HG03095 (cell line): ENCODE data around the gene NR1D1.

ENCODE experiments used
- ATAC-seq: cut with Tn5 transposase; IDR thresholded peaks from one replicate; pipeline ENCODE4 v1.9.1; 2021; ENCODE audit warnings: moderate library complexity; ENCODE audit not compliant: unreplicated experiment

The NR1D1 gene

DNA sequence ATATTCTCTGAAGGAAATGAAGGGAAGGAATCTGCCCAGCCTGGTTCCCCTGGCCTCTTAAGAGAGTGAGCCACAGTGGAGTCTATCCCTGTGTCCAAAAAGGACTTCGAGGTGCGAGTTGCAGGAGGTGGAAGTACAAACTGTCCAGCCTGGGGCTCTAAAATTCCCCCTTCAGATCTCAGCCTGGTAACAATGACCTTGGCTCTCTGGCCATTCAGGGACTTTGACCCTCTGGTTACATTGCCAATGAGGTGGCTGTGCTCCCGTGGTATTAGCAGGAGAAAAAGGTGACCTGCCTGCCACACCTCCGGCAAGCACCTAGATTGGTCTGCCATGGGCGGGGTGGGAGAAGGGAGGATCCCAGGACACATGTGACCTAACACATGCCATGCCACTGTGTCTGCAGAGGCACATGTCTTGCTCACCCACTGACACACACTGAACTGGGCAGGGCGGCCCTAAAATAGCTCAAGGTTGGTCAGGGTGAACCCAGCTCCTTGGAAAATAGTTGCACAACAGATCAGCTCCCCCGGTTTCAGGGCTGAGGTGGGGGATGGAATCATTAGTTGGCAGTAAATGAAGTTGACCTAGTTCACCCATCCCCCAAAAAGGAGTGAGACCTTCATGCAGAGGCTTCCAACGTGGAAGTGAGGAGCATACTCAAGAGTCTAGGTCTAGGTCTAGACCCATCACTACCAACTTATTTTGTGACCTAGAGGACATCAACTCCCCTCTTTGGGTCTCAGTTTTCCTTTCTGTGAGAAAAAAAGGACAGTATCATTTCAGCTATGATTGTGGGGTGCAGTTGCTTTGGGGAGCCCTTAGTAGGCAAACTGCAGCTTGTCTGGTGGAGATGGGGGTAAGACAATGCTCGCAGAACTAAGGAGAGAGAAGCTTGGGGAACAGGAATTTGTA, 2.2 kb downstream of the NR1D1 start:
- ATAC-seq = no peak

DNA sequence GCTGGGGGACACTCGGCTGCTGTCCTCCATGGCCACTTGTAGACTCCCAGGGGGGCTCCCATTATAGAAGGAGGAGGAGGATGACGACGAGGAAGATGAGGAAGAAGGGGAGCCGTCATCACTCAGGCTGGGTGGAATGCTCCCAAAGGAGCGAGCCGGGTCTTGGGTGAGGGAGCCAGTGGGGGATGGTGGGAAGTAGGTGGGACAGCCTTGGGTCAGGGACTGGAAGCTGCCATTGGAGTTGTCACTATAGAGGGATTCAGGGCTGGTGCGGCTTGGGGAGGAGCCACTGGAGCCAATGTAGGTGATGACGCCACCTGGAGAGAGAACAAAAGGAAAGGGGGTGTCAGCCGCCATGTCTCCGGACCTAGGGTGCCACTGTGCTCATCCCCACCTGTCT, 3.3 kb downstream of the NR1D1 start:
- no peak for ATAC-seq

DNA sequence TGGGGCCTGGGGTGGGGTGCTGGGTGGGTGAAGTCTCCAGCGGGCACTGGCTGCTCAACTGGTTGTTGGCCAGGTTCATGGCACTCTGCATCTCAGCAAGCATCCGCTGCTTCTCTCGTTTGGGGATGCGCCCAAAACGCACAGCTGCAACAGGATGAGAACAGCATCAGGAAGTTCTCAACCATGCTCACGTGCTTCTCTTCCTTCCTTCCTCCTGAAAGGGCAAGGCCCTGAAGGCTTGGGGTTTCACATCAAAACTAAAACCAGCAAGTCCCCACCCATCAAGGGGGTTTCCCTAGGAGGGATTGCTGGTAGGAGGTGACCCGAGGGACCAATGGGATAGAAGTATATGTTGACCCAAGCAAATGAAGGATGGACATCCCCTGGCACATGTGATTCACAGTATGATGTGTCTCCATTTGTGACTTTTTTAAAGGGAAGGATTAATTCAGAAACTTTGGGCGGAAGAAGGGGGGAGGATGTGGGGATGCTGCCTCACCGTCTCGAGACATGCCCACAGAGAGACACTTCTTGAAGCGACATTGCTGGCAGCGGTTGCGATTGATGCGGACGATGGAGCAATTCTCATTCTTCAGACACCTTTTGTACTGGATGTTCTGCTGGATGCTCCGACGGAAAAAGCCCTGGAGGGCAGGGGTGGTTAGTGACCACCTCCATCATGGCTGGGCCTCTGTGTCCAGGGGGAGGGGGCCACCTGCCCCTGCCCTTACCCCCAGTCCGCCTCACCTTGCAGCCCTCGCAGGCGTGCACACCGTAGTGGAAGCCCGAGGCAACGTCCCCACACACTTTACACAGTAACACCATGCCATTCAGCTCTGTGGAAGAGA, 4.2 kb downstream of the NR1D1 start:
- peak; percentile 39 for ATAC-seq

DNA sequence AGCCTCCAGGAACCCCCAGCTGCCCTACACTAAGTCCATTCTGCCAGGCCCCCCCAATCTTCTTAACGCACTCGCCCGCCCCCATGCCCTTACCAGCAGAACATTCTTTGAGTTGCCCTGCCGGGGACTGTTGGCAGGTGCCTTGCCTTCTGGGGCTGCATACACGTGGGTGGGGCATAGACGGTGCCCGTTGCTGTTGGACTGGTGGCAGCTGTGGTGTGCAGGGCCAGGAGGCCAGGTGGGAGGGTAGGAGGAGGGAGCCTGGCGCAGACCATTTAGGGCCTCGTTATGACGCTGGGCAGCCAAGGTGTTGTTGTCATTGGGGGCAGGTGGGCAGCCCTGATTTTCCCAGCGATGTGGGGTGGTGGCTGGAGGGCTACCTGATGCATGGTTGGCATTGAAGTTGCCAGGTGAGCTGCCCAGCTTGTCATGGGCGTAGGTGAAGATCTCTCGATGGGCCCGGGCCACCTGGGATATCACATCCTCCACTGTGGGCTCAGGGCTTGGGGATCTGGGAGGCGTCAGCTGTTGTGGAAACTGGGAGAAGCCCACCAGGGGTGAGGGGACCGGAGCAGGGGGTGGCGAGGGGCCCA, 4.9 kb downstream of the NR1D1 start:
- no peak for ATAC-seq

DNA sequence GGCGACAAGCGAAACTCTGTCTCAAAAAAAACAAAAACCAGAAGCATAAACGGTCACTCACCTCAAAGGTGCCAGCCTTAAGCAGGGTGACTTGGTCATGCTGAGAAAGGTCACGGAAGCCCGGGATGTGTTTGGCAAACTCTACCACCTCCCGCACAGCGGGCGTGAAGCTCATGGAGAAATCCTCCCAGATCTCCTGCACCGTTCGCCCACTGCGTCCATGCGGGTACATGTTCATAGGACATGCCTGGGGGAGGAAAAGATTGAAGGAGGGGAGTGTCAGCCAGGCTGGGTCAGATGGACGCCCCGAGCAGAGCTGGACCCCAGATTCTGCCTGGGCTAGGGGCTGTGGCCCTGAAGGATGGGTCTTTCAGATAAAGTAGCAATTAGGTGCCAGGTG, 5.5 kb downstream of the NR1D1 start:
- no peak for ATAC-seq

DNA sequence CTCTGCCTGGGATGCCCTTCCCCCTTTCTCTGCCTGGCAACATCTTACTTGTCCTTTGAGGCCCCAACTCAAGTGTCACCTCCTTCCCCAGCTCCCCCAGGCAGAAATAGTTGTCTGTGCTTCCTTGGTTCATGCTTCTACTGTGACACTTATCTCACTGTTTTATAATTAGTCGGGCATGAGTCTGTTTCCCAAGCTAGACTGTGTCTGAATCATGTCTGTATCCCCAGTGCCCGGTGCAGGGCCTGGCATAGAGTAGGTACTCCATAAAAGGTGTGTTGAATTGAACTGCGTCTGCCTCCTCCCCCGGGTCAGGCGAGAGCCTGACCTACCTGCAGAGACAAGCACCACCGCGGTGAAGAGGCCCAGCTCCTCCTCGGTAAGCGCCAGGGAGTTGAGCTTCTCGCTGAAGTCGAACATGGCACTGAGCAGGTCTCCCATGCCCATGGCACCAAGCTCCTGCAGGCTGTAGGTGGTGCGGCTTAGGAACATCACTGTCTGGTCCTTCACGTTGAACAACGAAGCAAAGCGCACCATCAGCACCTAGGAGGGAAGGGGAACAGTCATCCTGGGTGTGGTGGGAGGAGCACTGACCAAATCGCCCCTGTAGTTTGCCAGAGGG, 6.7 kb downstream of the NR1D1 start:
- no peak for ATAC-seq

DNA sequence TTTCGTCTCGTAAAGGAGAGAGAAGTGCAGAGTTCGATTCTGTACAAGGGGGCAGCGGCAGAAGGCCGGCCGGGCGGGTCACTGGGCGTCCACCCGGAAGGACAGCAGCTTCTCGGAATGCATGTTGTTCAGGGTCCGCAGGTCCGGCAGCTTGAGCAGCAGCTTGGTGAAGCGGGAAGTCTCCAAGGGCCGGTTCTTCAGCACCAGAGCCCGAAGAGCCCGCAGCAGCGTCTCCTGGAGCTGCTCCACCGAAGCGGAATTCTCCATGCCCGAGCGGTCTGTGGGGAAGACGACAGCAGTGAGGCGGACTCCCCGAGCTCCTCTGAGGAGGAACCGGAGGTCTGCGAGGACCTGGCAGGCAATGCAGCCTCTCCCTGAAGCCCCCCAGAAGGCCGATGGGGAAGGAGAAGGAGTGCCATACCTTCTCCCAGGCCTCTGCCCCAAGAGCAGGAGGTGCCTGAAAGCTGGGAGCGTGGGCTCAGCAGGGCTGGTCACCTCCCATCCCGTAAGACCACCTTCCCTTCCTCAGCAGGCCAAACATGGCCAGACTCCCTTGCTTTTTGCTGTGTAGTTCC, 7.3 kb downstream of the NR1D1 start:
- no peak for ATAC-seq

DNA sequence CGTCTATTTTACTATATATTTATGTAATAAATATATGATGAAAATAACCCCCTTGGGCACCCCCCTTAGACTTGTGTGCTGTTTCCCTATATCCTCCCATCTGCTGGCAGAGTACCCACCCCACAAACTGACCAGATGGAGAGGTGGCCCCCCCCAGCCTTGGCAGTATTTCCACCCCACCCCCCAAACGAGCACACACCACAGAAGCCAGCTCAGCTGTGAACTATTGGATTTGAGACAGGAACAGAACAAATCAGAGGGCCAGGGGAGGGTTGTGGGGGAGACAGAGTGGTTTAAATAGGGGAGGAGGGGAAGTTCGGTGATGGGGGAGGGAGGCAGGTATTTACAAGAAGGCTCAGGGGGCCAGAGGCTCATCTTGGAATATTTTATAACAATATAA, 7.8 kb downstream of the NR1D1 start:
- no peak for ATAC-seq

DNA sequence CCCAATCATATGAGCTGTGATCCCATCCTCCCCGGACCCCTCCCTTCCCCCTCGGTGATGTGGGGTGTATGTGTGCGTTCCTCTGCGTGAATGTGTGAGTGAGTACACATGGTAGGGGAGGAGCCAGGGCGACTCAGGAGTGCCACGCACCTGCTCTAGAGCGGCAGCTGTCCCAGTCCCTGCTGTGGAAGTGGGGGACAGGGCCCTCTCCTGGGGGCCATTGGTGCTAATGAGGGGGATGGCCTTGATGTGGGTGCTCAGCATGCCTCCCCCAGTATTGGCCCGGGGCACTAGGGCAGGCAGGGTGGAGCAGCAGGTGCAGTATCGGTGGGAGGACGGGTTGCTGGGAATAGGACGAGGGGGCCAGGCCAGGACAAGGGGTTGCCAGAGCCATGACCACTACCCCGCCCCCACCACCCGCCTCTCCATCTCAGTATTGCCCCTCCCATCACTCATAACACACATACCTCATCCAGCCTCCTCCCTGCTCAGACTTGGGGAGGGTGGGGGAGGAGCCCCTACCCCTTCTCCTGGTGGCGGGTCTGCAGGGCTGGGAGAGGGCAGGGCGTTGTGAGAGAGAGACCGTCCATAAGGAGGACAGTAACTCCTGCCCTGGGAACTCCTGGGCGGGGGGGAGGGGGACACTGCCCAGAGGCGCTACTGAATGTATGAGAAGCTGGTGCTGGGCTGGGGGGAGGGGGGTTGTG, 8.5 kb downstream of the NR1D1 start:
- no peak for ATAC-seq

DNA sequence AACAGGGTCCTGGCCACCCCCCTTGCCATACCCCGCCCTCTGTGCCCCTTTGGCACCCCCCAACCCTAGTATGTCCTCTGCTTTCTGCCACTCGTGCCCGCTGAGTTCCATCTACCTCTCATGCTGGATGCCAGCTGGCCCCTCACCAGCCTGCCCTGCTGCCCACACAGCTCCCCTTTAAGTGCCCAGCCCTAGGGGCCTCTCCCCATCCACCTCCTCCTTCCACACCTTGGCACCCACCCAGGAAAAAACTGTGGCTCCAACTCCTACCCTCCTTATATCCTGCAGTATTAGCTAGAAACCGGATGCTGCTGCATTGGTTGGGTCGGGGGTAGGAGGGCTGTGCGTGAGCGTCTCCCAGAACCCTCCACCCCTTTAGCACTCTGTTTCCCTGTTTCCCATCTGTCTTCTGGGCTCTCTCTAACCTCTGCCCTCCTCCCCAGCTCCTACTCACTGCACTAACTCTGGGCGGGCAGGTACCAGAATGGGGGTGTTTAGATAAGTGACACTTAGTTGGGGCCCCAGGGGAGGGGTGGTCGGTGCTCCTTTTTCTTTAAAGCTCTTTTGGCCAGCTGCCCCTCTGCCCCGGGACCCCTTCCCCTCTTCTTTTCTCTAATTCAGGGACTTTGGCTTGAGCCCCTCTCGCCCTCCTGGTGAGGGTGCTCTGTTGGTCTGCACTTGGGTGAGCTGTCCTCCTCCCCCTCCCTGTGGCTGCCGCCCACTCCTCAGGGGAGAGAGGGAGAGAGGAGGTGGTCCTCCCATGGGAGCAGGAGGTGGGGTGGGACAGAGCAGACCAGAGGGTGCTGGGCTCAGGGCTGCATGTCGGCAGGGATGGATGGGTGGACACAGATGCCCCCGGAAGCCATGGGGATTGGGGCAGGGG, 9.9 kb downstream of the NR1D1 start:
- ATAC-seq = no peak

DNA sequence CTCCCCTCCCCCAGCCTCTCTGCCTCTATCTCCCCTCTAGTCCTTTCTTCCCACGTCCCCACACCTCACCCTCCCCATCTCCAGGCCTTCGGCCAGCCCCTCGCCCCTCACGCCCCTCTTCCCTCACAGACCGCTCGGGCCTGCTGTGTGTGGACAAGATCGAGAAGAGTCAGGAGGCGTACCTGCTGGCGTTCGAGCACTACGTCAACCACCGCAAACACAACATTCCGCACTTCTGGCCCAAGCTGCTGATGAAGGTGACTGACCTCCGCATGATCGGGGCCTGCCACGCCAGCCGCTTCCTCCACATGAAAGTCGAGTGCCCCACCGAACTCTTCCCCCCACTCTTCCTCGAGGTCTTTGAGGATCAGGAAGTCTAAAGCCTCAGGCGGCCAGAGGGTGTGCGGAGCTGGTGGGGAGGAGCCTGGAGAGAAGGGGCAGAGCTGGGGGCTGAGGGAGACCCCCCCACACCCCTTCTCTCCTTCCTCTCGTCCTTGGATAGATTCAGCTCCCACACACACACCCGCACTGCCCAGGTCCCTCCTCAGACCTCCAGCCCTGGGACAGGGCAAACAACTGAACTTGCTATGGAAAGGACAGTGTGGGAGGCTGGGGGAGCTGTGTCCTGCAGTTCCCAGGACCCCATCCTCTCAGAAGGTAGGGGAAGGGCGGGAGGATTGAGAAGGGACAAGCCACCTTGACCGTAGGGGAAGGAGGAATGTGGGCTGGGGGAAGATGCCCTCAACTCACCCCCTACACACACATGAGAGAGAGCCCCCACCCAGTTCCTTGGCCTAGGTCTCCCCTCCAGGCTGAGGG, 11.1 kb downstream of the NR1D1 start:
- ATAC-seq = no peak

DNA sequence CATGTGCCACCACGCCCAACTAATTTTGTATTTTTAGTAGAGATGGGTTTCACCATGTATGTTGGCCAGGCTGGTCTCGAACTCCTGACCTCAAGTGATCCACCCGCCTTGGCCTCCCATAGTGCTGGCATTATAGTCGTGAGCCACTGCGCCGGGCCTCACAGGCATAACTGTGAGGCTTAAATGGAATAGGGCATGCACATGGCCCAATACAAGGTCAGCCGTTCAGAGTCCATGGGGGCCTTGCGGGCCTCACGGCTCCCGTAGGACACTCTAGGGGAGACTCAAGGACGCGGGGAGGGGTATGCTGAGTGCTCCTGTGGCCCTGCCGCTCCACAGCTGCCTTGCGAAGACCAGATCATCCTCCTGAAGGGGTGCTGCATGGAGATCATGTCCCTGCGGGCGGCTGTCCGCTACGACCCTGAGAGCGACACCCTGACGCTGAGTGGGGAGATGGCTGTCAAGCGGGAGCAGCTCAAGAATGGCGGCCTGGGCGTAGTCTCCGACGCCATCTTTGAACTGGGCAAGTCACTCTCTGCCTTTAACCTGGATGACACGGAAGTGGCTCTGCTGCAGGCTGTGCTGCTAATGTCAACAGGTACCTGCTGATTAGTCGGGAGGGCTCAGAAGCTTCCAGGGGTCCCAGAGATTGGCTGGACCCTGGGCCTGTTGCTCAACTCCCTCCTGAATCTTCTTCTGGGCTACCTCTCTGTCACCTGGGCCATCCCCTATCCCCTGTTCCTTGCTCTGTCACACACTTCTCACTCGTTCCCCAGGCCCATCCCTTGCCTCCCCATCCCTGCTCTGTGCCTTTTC, 12.3 kb downstream of the NR1D1 start:
- ATAC-seq = no peak

DNA sequence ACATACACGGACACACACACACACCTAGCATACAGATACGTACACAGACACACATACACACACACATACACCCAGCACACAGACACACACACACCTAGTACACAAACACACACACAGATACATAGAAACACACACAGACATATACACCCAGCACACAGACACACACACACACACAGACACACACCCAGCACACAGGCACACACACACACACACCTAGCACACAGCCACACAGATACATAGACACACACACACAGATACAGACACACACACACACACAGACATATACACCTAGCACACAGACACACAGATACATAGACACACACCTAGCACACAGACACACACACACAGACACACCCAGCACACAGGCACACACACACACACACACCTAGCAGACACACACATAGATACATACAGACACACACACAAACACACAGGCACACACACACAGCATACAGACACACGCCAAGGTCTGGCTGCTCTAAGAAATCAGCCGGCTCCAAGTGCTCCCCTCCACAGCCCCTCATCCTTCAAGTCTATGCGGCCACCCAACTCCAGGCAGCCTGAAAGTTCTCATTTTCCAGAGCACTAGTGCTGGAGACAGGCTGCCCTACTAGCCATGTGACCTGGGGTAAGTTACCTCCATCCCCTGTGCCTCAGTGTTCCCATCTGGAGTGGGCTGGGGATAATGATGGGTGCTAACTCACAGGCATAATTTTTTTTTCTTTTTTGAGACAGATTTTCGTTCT, 13.2 kb downstream of the NR1D1 start:
- no peak for ATAC-seq

DNA sequence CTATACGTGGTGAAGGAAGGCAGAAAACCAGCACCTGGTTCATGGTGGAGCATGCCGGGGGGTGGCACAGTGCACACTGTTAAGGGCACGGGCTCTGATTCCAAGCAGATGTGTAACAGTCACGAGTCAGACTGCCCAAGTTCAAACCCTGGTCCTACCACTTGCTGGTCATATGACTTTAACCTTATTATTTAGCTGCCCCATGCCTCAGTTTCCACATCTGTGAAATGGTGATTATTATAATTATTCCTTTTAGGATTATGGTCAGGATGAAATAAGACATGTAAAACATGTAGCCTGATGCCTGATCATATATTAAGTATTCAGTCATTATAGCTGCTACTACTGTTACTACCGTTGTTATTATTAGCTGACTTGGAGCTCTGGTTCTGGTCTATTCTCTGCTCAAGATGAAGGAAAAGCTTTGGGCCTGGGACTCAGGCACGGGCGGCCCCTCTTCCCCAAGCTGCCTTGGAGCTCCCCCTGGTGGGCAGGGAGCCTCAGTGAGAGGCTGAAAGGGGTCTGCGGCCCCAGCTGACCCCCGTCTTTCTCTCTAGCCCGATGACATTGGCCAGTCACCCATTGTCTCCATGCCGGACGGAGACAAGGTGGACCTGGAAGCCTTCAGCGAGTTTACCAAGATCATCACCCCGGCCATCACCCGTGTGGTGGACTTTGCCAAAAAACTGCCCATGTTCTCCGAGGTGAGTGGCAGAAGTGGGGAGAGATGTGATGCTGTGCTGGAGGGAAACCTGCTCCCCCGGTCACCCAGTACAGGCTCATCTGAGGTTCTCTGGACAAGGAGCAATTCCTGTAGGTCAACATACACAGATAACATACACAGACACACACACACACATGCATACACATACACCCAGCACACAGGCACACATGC, 14.0 kb downstream of the NR1D1 start:
- ATAC-seq = no peak

DNA sequence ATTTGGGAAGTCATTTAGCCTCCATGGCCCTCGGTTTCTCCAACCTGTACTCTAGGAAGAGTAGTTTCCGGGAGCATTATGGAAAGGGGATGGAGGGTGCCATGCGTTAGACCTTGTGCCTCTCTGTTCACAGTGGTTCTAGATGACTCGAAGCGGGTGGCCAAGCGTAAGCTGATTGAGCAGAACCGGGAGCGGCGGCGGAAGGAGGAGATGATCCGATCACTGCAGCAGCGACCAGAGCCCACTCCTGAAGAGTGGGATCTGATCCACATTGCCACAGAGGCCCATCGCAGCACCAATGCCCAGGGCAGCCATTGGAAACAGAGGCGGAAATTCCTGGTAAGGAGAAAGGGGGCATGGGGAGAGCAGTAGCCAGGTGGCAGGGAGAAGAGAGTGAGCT, 15.9 kb downstream of the NR1D1 start:
- ATAC-seq = no peak

DNA sequence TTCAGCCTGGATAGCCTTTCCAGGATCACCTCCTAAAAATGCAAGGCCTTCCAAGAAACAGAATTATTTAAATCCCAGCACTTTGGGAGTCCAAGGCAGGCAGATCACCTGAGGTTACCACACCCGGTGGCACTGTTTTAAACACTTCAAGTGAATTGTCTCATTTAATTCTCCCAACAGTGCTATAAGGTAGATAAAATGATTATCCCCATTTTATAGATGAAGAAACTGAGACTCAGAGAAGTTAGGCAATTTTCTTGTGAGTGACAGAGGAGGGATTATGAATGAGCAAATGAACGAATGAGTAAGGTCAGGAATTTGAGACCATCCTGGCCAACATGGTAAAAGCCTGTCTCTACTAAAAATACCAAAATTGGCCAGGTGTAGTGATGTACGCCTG, 20.8 kb downstream of the NR1D1 start:
- ATAC-seq = no peak
